Effector memory CD8-positive, alpha-beta T cell (primary cell): Measurements from ENCODE around the gene CREB3.

Experiments used
- ATAC-seq: fragments of 150-1000 bp; cut with Tn5 transposase; replicated peaks from 2 replicates; pipeline ENCODE4 v1.10.0; 2021; ENCODE audit warnings: mild to moderate bottlenecking, moderate library complexity
- DNase-seq, 3 experiments: peaks; one replicate each; pipeline ENCODE4 v3.0.0; 2021
- H3K27ac Mint-ChIP-seq, 2 donors: one replicate each; pipeline ENCODE4 v1.8.0; 2022; ENCODE audit warnings: mild to moderate bottlenecking in 2 of 2, mixed read lengths in 2 of 2, moderate library complexity in 2 of 2
- H3K27me3 Mint-ChIP-seq, 2 donors: one replicate each; pipeline ENCODE4 v1.8.0; 2022; ENCODE audit warnings: mixed read lengths in 2 of 2
- H3K36me3 Mint-ChIP-seq: one replicate; pipeline ENCODE4 v1.8.0; 2022; ENCODE audit warnings: mild to moderate bottlenecking, moderate library complexity, mixed read lengths; ENCODE audit not compliant: insufficient read depth
- H3K4me1 Mint-ChIP-seq, 2 donors: one replicate each; pipeline ENCODE4 v1.8.0; 2022; ENCODE audit warnings: low read depth in 2 of 2, mixed read lengths in 2 of 2
- H3K4me3 Mint-ChIP-seq, 2 donors: one replicate each; pipeline ENCODE4 v1.8.0; 2022; ENCODE audit warnings: mild to moderate bottlenecking in 2 of 2, mixed read lengths in 2 of 2, moderate library complexity in 2 of 2
- H3K9me3 Mint-ChIP-seq, 2 donors: one replicate each; pipeline ENCODE4 v1.8.0; 2022; ENCODE audit warnings: mixed read lengths in 2 of 2

Gene CREB3

DNA sequence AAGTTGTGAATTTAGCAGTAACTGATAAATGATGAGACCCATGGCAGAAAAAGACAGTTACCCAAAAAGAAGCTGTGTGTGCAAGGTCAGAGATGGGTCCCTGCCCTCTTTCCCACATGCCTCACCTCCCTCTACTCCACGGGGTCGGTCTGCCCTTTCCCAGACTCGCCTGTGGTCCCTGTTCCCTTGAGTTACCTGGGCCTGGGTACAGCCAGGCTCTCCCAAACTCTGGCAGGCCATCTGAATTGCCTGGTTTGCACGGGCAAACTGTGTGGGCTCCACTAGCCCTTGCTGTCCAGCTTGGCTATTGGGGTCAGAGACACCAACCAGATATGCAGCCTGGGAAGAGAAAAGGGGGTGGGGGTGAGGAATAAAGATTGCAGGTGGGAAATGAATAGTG, 24.3 kb upstream of the CREB3 start:
- peak overlapping the region in 1 of 2 donors; percentile 72 for H3K27ac Mint-ChIP-seq
- no peak for DNase-seq
- H3K36me3 Mint-ChIP-seq = peaks cover 89% of the 10 kb centered on the region
- no peaks in the 10 kb centered on the region for H3K4me1 Mint-ChIP-seq
- H3K9me3 Mint-ChIP-seq = no peaks in the 10 kb centered on the region
- ATAC-seq = no peak
- no peaks in the 10 kb centered on the region for H3K27me3 Mint-ChIP-seq
- no peak overlapping the region for H3K4me3 Mint-ChIP-seq

DNA sequence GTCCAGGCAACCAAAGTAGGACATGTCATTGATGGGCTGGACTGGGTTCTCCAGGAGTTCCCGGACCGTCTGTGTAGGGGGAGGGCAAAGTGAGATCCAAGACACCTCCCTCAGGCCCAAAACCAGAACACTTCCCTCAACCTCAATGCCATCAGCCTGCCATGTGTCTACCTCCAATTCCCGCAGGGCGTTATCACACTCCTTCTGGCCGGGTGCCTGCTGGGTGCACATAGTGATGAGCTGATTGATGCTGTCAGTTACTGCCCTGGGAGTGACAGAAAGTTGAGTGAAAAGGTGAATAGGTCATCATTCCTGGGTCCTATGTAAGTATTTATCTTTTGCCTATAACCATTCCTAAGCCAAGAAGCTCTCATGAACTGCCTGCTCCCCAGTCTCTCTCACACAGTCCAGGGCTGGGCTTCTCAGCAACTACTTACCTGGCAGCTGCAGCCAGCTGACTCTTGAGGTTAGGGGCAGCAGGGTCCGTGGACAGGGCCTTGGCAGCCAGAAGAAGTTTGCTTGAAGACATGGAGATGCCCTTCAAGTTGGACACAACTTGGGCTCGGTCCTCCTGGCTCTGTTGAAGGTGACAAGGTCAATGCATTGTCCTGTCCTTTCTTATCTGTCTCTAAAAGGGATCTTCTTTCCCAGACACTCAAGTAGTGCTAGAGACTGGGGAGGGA, 21.5 kb upstream of the CREB3 start:
- H3K4me3 Mint-ChIP-seq = no peak overlapping the region
- no peaks in the 10 kb centered on the region for H3K27me3 Mint-ChIP-seq
- H3K36me3 Mint-ChIP-seq = peaks cover 96% of the 10 kb centered on the region
- DNase-seq (no peak), ATAC-seq (no peak)
- H3K4me1 Mint-ChIP-seq = peaks cover 4 to 5% of the 10 kb centered on the region in 2 donors
- no peaks in the 10 kb centered on the region for H3K9me3 Mint-ChIP-seq
- peak overlapping the region in 1 of 2 donors; percentile 55 for H3K27ac Mint-ChIP-seq

DNA sequence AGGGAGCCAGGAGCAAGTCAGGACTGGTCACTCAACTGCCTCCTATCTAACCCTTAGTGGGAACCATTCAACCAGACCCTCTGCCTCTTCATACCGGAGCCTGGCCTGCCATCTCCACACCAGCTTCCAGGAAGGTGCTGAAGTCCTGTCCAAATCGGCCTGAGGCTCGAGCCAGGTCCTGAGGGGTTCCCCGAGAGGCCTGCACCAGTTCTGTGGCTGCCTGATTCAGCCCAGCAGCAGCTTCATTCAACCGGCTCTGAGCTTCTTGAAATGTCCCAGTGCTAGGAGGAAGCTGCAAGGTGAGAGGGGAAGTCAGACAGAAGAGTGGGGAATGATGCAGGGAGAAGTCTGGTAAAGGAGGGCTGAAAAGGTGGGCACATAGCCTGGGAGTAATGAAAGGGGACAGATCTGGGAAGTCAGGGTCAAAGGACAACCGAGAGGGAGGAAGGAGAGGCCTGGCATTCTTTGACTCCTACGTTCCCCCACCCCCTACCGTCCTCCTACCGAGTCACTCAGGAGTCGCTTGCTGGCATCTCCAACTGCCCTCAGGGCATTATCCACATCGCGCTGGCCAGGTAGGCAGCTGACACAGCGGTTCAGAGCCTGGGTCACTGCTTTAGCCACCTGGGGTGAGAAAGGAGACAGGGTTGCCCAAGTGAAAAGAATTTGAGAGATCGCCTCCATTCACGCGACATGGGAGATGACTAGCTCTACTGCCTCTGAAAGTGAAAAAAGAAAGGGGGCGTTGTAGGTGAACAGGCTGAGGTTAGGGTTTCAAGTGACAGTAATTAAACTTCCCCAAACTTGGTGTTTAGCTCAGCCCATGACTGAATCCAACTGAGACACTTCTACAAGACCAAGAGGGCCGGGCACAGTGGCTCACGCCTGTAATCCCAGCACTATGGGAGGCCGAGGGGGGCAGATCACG, 20.7 kb upstream of the CREB3 start:
- Mint-ChIP-seq H3K36me3 (peaks cover 97% of the 10 kb centered on the region), H3K27ac (peak overlapping the region; percentile 50 to 55)

DNA sequence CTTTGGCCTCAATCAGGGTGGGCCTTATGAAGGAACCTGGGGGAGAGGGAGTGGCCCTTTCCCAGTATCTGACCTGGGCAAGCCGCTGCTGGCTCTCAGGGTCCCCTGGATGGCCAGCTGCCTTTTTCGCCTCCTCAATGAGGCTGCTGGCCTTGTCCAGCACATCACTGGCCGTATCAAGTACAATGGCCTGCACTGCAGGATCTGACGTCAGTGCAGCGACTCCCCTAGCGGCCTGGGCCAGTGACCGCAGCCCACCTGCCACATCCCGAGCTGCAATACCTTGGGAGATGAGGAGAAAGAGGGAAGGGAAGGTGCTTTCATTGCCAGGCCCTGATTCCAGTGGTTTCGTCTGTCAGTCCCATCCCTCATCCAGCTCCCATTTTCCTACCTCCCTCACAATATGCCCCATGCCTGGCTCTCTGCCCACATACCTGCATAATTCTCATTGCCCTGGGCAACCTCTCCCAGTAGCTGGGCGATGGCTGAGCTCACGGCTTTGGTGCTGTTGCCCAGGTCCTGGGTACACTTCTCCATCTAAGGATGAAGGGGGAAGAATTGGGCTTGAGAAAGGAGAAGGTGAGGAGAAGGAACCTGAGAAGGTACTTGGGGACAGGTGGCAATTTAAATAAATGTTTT, 19.6 kb upstream of the CREB3 start:
- ATAC-seq (no peak), DNase-seq (no peak)
- peak overlapping the region; percentile 50 to 57 for H3K27ac Mint-ChIP-seq
- H3K9me3 Mint-ChIP-seq = no peaks in the 10 kb centered on the region
- peaks cover 5 to 10% of the 10 kb centered on the region in 2 donors for H3K4me1 Mint-ChIP-seq
- no peaks in the 10 kb centered on the region for H3K27me3 Mint-ChIP-seq
- no peak overlapping the region for H3K4me3 Mint-ChIP-seq
- peaks cover 93% of the 10 kb centered on the region for H3K36me3 Mint-ChIP-seq

More for the DNA sequence above, 20.7 kb upstream of the CREB3 start:
- no peaks in the 10 kb centered on the region for H3K27me3 Mint-ChIP-seq
- ATAC-seq = no peak
- no peaks in the 10 kb centered on the region for H3K9me3 Mint-ChIP-seq
- no peak for DNase-seq
- H3K4me1 Mint-ChIP-seq = peaks cover 5 to 10% of the 10 kb centered on the region in 2 donors
- H3K4me3 Mint-ChIP-seq = no peak overlapping the region

DNA sequence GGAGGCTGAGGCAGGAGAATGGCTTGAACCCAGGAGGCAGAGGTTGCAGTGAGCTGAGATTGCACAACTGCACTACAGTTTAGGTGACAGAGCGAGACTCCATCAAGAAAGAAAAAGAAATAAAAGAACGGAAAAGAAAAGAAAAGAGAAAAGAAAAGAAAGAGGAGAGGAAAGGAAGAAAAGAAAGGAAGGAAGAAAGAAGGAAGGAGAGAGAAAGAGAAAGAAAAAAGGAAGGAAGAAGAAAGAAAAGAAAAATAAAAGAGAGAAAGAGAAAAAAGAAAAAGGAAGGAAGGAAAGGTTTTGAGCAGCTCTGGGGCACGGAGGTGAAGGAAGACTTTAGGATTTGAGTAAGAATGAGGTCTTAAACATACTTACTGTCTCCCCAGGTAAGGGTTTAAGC, 18.9 kb upstream of the CREB3 start:
- Mint-ChIP-seq H3K4me3 (no peak overlapping the region), H3K4me1 (peaks cover 5 to 10% of the 10 kb centered on the region in 2 donors), H3K9me3 (no peaks in the 10 kb centered on the region), H3K27ac (peak overlapping the region in 1 of 2 donors; percentile 57), H3K36me3 (peaks cover 91% of the 10 kb centered on the region), H3K27me3 (no peaks in the 10 kb centered on the region)
- DNase-seq = no peak
- ATAC-seq = no peak

DNA sequence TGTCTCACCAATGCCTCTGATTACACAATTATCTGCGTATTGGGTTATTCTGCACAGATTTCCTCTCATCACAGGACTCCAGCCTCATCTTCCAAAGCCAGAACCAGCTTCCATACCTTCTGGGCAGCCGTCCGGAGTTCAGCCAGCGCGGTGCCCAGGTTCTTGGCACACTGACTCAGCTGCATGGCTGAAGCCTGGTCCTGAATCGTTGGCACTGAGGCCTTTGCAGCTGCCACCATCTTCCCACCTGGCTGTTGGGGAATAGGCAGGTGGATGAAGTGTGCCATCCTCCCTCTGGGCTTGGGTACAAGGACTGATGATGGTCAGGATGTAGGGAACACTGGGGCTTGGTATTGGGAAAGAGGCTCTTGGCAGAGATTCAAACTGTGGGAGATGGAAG, 18.3 kb upstream of the CREB3 start:
- Mint-ChIP-seq H3K4me1 (peaks cover 5 to 10% of the 10 kb centered on the region in 2 donors), H3K9me3 (no peaks in the 10 kb centered on the region), H3K27ac (no peak overlapping the region), H3K36me3 (peaks cover 91% of the 10 kb centered on the region), H3K27me3 (no peaks in the 10 kb centered on the region), H3K4me3 (no peak overlapping the region)
- DNase-seq (no peak), ATAC-seq (no peak)

DNA sequence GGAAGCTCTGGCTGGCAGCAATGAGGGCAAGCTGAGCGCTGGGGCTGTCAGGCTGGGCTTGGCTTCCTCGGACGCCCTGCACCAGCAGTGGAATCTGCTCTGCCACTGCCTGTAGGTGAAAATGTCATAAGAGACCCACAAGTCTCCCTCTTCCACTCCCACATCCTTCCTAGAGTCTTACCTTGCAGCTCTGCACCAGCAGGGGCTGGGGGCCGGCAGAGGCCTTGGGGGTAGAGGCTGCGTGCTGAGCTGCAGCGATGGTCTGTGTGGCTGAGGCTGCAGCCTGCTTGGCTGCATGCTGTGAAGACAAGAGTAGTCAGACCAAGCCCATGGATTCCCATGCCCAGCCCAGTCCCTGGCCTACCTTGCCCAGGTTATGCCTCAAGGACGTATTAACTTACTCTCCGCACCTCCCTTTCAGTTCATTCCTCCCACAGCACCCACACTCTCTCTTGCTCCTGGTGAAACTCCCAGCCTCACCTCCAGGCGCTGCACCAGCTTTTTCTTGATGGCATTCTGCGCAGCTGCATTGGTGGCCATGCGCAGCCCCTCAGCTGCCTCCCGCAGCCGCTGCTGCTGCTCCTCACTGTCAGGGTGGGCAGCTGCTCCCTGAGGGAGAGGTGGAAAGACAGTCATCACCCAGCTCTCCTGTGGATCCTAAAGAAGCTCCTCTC, 17.8 kb upstream of the CREB3 start:
- peak overlapping the region; percentile 63 to 85 for H3K27ac Mint-ChIP-seq
- peaks cover 91% of the 10 kb centered on the region for H3K36me3 Mint-ChIP-seq

DNA sequence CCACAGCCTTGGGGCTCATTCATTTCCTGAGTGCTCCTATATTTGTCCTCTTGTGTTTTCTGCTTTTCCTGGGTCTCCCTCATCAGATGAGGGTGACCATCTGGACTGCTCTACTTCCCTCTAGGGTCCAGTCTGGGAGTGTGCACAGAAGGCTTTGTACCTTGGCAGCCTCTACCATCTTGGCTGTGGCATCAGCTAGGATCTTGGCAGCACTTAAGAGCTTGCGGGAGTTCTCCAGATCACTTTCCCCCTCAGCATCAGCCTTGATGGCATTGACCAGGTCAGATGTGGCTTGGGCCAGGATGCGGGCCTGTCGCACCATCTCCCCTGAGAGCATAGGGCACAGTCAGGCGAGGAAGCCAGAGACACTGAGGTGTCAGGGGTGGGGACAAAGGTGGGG, 16.2 kb upstream of the CREB3 start:
- H3K36me3 Mint-ChIP-seq = peaks cover 91% of the 10 kb centered on the region
- no peaks in the 10 kb centered on the region for H3K9me3 Mint-ChIP-seq
- ATAC-seq = no peak
- H3K4me1 Mint-ChIP-seq = peaks cover 5 to 10% of the 10 kb centered on the region in 2 donors
- peak overlapping the region; percentile 69 to 79 for H3K27ac Mint-ChIP-seq
- no peak overlapping the region for H3K4me3 Mint-ChIP-seq
- H3K27me3 Mint-ChIP-seq = no peaks in the 10 kb centered on the region
- no peak for DNase-seq

More for the DNA sequence above, 17.8 kb upstream of the CREB3 start:
- ATAC-seq = no peak
- no peak overlapping the region for H3K4me3 Mint-ChIP-seq
- H3K27me3 Mint-ChIP-seq = no peaks in the 10 kb centered on the region
- no peak for DNase-seq
- no peaks in the 10 kb centered on the region for H3K9me3 Mint-ChIP-seq
- peaks cover 5 to 10% of the 10 kb centered on the region in 2 donors for H3K4me1 Mint-ChIP-seq

DNA sequence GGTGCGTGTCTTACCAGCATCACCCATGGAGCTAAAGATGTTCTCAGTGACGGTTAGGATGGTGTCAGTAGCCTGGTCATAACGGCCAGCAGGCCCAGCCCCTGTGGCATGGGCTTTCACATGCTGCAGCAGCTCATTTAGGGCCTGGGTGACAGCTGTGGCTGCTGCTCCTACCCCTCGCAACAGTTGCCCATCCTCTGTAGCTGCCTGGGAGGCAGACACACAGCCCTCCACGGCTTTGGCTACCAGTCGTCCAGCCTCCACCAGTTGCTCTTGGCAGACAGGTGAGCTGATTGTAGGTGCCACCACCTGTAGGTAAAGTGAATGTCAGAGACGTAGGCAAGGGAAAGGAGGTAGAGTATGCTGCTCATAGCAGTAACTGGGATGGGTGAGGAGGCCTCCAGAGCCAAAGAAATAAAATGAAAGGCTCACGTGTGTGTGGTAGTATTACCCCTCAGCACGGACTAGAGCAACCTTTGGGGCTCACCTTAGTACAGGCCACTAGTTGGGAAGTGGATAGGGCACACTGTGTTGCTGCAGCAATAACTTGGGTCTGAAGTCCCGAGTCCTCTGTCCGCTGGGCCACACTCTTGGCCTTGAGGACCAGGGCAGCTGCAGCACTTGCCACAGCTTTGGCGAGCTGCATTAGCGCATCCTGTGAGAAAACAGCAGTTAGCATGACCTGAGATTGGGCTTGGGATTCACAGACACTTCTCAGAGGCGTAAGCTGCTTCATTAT, 15.2 kb upstream of the CREB3 start:
- DNase-seq = no peak
- ATAC-seq = no peak
- no peak overlapping the region for H3K4me3 Mint-ChIP-seq
- H3K27me3 Mint-ChIP-seq = no peaks in the 10 kb centered on the region
- peaks cover 91% of the 10 kb centered on the region for H3K36me3 Mint-ChIP-seq
- no peaks in the 10 kb centered on the region for H3K9me3 Mint-ChIP-seq
- H3K27ac Mint-ChIP-seq = peak overlapping the region; percentile 68 to 69
- H3K4me1 Mint-ChIP-seq = peaks cover 7 to 18% of the 10 kb centered on the region in 2 donors

DNA sequence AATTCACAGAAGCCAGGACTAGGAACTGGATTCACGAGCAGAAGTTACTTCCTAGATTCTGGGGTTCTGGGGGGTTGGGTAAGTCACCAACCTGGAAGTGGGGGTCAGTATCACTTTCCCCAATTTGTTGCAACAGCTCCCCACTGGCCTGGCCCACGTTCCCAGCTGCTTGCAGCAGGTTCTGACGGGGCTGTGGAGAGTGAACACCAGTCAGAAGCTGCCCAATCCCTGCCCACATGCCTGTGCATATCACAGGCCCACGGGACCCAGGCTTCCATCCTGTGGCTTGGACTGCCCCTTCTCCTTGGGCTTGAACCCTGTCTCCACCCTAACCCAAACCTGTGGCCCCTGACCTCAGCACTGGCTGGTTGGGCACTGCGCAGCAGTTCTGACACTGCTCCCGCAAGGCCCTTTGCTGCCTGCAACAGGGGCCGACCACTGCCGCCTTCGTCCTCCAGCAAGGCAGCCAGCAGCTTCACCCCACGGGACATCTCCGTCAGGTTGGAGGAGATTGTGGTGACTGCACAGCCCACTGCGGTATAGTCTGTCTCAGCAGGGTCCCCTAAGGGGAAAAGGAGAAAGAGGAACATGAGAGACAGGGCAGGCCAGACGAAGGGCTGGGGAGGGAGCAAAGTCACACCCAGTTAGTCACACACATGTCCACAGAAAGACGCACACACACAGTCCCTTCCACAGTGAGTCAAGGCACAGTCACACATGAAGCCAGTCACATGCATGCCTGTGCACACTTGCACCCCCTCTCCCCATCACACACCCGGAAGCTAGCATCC, 13.6 kb upstream of the CREB3 start:
- H3K4me3 Mint-ChIP-seq = no peak overlapping the region
- peak; percentile 54 for ATAC-seq
- H3K27ac Mint-ChIP-seq = peak overlapping the region in 1 of 2 donors; percentile 81
- H3K27me3 Mint-ChIP-seq = no peaks in the 10 kb centered on the region
- peaks cover 7 to 19% of the 10 kb centered on the region in 2 donors for H3K4me1 Mint-ChIP-seq
- H3K9me3 Mint-ChIP-seq = no peaks in the 10 kb centered on the region
- no peak for DNase-seq
- peaks cover 90% of the 10 kb centered on the region for H3K36me3 Mint-ChIP-seq

DNA sequence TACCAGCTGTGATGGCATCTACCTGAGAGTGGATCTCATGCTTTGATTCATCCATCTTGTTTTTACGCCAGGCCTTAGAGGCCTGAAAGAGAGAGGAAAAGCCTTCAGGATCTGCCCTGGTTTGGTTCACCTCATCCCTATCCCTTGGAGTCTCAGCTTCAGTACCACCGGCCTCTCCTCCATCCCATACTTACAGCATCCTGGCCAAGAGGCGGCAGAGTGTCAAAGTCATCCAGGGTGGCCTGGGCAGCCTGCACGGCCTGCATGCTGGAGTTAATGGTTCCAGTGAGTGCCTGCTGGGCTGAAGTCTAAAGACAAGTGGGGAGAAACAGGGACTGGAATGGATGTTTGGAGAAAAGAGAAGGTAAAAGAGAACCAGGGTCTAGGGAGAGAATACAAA, 12.9 kb upstream of the CREB3 start:
- peaks cover 9 to 20% of the 10 kb centered on the region in 2 donors for H3K4me1 Mint-ChIP-seq
- peaks cover 93% of the 10 kb centered on the region for H3K36me3 Mint-ChIP-seq
- ATAC-seq = no peak
- no peaks in the 10 kb centered on the region for H3K27me3 Mint-ChIP-seq
- H3K9me3 Mint-ChIP-seq = no peaks in the 10 kb centered on the region
- peak overlapping the region; percentile 28 to 81 for H3K27ac Mint-ChIP-seq
- no peak overlapping the region for H3K4me3 Mint-ChIP-seq
- no peak for DNase-seq

DNA sequence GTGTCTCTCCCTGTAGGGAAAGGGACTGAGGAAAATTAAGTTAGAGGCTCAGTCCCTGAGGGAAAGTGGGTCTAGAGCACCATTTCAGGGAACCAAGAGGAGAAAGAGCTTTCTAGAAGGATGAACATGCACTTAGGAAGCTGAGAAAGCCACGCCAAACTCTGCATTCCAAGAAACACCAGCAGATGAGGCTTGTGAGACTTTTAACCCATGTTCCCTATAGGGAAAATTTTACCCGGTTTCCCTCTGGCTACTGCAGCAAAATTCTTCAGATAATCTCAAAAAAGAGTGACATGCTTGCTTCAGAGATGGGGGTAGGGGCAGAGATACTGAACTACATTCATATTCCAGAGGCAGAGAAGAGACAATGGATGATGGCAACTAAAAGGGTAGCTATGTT, 9.0 kb upstream of the CREB3 start:
- Mint-ChIP-seq H3K4me3 (no peak overlapping the region), H3K4me1 (peaks cover 15 to 19% of the 10 kb centered on the region in 2 donors), H3K27me3 (no peaks in the 10 kb centered on the region), H3K9me3 (no peaks in the 10 kb centered on the region), H3K27ac (peak overlapping the region; percentile 60 to 64), H3K36me3 (peaks cover 78% of the 10 kb centered on the region)
- DNase-seq = no peak
- no peak for ATAC-seq
